Activated naive CD4-positive, alpha-beta T cell treated with anti-CD3 and anti-CD28 coated beads, Interleukin-2, amount 50 U/mL, for 24 hours (primary cell): Measurements from ENCODE around the gene PIK3R6.

ENCODE experiments used
- H3K27ac Mint-ChIP-seq: one replicate; pipeline ENCODE4 v1.8.0; 2021; ENCODE audit warnings: mild to moderate bottlenecking, mixed read lengths
- H3K27me3 Mint-ChIP-seq: one replicate; pipeline ENCODE4 v1.8.0; 2021; ENCODE audit warnings: mixed read lengths
- H3K36me3 Mint-ChIP-seq: one replicate; pipeline ENCODE4 v1.8.0; 2021; ENCODE audit warnings: mixed read lengths
- H3K4me1 Mint-ChIP-seq: one replicate; pipeline ENCODE4 v1.8.0; 2021; ENCODE audit warnings: mixed read lengths
- H3K4me3 Mint-ChIP-seq: one replicate; pipeline ENCODE4 v1.8.0; 2021; ENCODE audit warnings: mild to moderate bottlenecking, mixed read lengths
- H3K9me3 Mint-ChIP-seq: one replicate; pipeline ENCODE4 v1.8.0; 2021; ENCODE audit warnings: mixed read lengths

PIK3R6 gene

DNA sequence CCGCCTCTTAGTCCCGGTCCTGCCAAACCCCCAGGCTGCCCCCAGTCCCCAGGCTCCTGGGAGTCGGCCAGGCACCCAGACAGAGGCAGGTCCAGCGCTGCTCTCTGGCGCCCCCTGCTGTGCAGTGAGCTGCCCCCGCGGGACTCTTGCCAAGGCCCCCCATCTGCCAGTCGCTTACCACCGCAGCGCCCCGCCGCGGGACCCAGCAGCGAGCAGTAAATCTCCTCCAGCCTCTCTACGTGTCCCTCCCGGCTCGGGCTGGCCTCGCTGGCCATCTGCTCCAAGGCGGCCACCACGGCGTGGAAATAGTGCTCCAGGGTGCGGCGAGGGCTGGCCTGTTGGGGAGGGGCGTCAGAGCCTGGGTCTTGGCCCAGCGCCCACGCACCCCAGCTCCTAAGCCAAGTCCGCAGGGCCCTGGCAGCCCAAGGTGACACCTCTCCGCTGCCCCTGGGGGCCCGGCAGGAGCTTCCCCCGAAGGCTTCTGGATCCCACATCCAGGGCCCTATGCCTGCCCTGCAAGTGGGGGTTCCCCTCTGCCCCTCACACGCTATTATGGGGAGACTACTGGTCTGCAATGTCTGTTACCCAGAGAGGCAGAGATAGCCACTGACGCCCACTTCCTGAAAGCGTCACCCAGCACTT, 34.6 kb downstream of the PIK3R6 start:
- Mint-ChIP-seq H3K4me3 (no peak overlapping the region), H3K4me1 (no peaks in the 10 kb centered on the region), H3K36me3 (no peaks in the 10 kb centered on the region), H3K27ac (no peak overlapping the region), H3K27me3 (no peaks in the 10 kb centered on the region), H3K9me3 (no peaks in the 10 kb centered on the region)

DNA sequence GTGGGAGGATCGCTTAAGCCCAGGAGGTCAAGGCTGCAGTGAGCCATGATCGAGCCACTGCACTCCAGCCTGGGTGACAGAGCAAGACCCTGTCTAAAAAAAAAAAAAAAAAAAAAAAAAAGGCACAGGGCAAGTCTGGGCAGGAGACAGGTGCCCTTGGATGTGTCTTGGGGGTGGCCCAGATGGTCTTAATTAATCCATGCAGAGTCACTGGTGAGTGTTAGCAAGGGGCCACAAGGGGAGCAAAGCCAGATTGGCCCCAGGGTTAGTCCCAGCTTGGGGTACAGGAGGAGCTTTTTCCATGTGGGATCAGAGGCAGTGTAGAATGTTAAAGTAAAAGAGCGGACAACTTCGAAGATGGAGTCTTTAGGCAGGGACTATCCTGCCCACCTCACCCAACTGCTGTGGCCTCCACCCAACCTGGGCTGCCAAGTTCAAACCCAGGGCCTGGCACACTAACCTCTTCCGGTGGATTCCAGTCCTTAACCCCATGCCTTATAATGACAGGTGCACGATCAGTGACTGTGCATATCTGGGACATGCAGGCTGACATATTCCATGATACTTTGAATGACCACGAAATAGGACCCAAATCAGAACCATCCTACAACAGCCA, 36.1 kb downstream of the PIK3R6 start:
- Mint-ChIP-seq H3K27ac (peak overlapping the region; percentile 69), H3K9me3 (no peaks in the 10 kb centered on the region), H3K4me3 (no peak overlapping the region), H3K27me3 (no peaks in the 10 kb centered on the region), H3K4me1 (no peaks in the 10 kb centered on the region), H3K36me3 (no peaks in the 10 kb centered on the region)

DNA sequence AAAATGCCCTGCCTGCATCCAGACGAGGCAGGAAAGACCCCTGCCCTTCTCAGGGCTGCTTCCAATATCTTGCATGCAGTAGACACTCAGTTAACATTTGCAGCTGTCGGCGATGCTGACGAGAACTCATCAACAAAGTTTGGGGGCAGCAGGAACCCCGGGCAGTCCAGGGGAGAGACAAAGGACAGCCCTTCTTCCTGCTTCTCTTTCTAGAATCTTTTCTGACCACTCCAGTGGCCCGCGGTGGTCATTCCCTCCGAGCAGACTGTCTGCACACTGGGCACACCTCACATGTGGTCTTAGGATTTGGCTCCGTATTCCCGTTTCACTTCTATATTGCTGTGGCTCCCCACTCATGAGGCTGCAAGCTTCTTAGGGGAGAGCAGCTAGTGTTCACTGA, 37.3 kb downstream of the PIK3R6 start:
- Mint-ChIP-seq H3K4me1 (no peaks in the 10 kb centered on the region), H3K9me3 (no peaks in the 10 kb centered on the region), H3K4me3 (no peak overlapping the region), H3K27me3 (no peaks in the 10 kb centered on the region), H3K36me3 (no peaks in the 10 kb centered on the region), H3K27ac (no peak overlapping the region)

DNA sequence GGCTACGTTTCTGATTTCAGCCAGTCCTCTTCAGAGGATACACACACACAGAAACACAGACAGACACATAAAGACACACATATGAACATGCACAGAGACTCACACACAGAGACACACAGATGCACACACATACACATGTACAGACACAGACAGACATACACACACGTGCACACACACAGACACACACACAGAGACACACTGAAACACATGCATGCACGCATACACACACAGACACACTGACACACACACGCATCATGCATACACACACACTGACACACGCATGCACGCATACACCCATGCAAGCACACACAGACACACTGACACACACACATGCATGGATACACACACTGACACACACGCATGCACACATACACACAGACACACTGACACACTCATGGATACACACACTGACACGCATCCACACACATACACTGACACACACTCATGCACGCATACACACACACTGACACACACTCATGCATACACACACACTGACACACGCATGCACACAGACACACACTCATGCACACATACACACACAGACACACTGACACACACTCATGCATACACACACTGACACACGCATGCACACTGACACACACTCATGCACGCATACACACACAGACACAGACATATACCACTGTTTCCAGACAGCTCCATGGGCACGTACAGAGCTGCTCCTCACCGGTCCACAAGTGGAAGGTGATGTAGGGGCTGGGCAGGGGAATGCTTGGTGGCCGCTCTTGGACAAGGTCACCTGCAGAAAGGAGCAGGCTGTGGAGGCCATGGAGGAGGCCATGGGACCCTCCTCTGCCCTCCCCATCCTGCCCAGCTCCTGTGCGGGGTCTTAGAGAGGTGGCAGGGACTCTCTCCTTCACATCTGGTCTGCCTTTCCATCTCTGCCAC, 38.2 kb downstream of the PIK3R6 start:
- no peaks in the 10 kb centered on the region for H3K27me3 Mint-ChIP-seq
- no peaks in the 10 kb centered on the region for H3K9me3 Mint-ChIP-seq
- H3K27ac Mint-ChIP-seq = no peak overlapping the region
- no peaks in the 10 kb centered on the region for H3K36me3 Mint-ChIP-seq
- no peaks in the 10 kb centered on the region for H3K4me1 Mint-ChIP-seq
- no peak overlapping the region for H3K4me3 Mint-ChIP-seq

DNA sequence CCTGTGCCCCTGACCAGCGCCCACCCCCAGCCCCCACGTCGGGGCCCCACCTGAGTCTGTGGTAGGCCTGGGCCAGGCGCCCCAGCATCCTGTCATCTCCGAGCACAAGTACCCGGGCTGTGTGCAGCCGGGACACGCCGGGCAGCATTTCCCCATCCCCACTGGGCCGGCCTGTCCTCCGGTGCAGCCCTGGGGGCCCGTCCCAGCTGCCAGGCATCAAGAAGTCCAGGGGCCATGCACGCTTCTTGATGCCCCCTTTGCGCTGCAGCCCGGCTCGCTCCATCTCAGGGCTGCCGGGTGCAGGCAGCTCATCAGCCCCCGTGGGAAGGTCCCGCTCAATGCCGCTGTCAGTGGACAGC, 39.0 kb downstream of the PIK3R6 start:
- no peaks in the 10 kb centered on the region for H3K4me1 Mint-ChIP-seq

DNA sequence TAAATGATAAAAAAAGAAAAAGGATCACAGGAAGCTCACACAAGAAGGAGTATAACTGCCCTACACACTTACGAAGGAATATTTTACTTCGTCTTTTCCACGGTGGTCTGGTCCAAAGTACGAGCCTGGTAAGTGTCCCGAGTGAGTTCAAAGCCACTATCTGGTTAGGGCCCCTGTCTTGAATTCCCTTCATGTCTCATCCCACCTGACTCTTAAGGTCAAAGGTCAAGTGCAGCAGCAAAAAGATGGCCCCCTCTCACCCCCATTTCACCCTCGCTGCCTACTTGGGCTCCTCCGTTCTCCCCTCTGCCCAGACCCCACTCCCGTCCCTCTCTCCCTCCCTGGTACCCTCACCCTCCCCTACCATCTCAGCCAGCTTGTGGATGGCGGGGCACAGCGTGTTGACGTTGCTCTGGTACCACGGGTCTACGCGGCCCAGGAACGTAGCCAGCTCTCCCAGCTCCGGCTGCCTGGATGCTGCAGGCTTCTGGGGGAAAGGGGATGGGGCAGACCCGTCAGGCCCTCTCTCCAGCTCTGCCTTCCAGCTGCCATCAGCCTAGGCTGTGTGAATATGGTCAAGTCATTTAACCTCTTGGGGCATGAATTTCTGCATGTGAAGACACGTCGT, 40.6 kb downstream of the PIK3R6 start:
- Mint-ChIP-seq H3K4me1 (no peaks in the 10 kb centered on the region), H3K36me3 (no peaks in the 10 kb centered on the region), H3K9me3 (no peaks in the 10 kb centered on the region), H3K27me3 (no peaks in the 10 kb centered on the region), H3K27ac (no peak overlapping the region), H3K4me3 (no peak overlapping the region)

More for the DNA sequence above, 39.0 kb downstream of the PIK3R6 start:
- no peak overlapping the region for H3K4me3 Mint-ChIP-seq
- no peaks in the 10 kb centered on the region for H3K27me3 Mint-ChIP-seq
- no peaks in the 10 kb centered on the region for H3K36me3 Mint-ChIP-seq
- H3K27ac Mint-ChIP-seq = no peak overlapping the region
- no peaks in the 10 kb centered on the region for H3K9me3 Mint-ChIP-seq

DNA sequence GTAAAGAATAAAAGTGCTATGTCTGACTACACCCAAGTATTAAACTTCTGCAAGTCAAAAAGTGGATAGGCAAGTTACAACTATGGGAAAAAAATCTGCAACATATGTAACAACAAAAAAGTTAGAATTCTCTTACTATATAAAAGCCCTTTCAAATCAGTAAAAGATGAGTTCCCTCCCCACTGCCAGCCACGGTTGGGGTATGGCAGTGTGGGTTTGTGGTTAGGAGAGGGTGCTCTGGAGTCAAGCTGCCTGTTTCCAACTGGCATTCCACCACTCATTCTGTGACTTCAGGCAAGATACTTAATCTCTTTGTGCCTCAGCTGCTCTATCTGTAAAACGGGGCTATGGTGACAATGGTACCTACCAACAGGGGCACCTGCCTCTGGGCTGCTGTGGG, 41.7 kb downstream of the PIK3R6 start:
- no peaks in the 10 kb centered on the region for H3K4me1 Mint-ChIP-seq
- H3K4me3 Mint-ChIP-seq = no peak overlapping the region
- no peak overlapping the region for H3K27ac Mint-ChIP-seq

DNA sequence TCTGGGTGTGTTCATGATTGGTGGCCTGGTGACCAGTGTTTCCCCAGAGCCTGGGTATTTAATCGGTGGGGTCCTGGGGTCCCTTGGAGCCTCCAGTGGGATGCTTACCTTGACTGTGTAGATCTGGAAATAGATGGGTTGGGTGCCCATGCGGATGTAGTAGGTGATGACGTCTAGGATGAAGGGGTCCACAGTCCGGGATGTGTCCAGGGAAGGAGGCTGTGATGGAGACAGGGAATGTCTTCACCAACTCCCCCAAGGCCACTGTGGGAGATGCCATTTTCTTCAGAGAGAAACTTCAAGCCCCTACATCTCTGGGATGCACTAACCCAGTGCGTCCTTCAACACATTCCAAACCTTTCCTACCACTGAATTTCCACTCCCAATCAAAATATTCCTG, 44.2 kb downstream of the PIK3R6 start:
- Mint-ChIP-seq H3K4me1 (no peaks in the 10 kb centered on the region), H3K9me3 (no peaks in the 10 kb centered on the region), H3K4me3 (no peak overlapping the region), H3K27ac (no peak overlapping the region), H3K36me3 (no peaks in the 10 kb centered on the region), H3K27me3 (no peaks in the 10 kb centered on the region)

More for the DNA sequence above, 41.7 kb downstream of the PIK3R6 start:
- Mint-ChIP-seq H3K27me3 (no peaks in the 10 kb centered on the region), H3K36me3 (no peaks in the 10 kb centered on the region), H3K9me3 (no peaks in the 10 kb centered on the region)

DNA sequence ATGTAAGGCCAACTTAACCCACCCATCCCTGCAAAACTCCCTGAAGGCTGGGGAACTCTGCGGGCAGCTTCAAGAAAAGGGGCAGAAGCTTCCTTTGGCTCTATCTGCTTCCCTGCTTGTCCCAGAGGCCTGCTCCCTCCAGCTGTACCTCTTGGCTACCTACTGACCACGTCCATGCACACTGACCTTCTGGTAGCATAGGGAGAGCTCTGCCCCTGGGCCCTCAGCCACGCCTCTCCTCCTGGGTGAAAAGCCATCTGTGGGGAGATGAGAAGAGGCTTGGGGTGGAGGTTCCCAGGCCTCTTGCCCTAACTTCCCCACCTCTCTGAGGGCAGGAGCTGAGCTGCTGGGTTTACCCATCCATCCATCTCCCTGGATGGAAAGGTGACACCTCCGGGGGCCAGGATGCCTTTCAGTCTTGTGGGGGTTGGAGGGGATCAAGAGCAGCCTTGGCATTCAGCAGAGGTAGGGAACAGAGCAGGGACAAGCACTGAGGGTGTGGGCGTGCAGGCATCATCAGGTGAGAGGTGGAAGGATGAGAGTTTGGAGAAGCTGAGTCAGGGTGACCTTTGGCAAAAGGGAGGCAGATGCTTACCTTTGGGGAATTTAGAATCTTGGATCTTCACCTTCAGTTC, 45.0 kb downstream of the PIK3R6 start:
- Mint-ChIP-seq H3K9me3 (no peaks in the 10 kb centered on the region), H3K4me1 (no peaks in the 10 kb centered on the region), H3K27me3 (no peaks in the 10 kb centered on the region), H3K36me3 (no peaks in the 10 kb centered on the region), H3K4me3 (no peak overlapping the region), H3K27ac (no peak overlapping the region)

DNA sequence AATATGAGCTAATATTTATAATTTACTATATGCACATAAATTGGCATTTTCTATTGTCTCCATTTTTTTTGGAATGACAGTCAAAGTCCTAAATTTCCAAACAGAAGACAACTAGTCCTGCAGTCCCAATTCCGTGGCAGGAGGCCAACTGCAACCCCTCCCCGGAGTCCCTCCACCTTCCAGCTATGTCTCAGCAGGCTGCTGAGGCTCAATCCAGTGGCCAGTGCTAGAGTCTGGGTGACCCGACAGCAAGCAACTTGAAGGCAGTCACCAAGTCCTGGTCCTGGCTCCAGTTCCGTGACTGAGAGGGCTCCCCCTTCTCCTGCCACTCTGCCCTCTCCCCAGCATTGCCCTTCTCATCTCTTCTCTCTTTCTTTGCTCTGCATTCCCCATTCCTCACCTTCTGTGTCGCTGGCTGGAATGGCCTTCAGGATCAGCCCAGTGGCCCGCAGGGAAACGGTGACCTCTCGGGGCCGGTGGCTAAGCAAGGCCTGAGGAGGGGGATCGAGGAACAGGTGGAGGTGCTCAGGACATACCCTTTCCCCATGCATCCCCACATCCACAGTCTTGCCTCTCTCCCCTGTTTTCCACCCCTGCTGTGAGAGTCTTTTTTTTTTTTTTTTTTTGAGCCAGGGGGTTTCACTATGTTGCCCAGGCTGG, 45.9 kb downstream of the PIK3R6 start:
- no peak overlapping the region for H3K4me3 Mint-ChIP-seq
- H3K27ac Mint-ChIP-seq = no peak overlapping the region
- no peaks in the 10 kb centered on the region for H3K27me3 Mint-ChIP-seq
- H3K4me1 Mint-ChIP-seq = no peaks in the 10 kb centered on the region
- H3K9me3 Mint-ChIP-seq = no peaks in the 10 kb centered on the region
- no peaks in the 10 kb centered on the region for H3K36me3 Mint-ChIP-seq

DNA sequence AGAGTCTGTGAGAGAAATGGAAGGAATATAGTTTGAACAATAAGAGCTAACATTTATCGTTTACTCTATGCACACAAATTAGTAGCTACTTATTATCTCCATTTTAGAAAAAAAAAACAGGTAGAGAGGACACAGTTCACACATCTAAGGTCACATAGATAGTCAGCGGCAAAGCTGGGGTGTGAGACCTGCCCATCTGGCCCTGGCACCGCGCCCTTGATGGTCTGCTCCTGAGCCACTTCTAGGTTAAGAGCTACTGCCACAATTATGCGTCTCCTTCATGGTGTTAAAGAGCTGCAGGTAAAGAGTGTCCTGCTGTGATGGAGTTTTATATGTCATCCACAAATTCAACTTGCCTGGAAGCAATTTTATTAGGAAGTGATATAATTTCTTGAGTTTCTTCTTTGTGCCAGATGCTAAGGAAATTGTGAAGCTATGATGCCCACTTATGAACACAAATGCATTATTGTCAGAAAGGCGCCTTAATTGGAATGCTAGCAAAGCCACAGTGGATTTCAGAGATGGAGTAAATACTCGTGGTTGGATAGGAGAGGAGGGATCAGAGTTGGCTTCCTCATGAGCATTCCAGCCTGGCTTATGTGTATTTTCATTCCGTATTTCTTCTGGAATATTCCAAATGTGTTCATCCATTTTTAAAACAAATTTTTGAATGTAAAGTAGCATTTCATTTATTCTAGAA, 47.0 kb downstream of the PIK3R6 start:
- H3K27ac Mint-ChIP-seq = no peak overlapping the region

DNA sequence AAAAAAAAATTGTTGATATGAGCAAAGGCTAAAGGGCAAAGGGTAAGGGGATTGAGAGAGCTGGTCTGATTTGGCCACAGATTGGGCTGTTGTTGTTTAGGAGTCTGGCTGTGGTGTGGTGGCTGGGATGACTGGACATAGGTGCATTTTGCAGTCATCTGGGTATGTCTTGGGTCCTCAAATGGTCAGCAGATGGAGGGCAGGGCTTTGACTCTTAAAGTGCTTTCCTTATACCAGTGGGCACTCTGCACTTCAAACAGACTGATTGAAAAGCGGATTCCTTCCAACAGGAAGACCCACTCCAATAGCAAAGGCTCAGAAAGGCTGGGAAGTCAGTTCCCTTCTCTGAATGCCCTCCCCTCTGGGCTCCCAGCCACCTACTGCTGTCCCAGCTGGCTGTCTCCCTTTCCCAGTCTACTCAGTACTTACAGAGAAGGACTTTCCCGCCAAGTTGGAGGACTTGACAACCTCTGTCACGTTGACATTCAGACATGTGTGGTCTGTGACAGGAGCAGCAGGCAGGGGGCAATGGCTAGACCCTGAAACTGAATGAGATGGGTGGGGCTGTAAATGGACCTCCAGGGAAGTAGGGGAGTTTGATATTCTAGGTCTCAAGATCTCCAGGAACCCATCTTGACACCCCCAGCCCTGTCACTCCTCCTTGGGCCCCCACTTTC, 48.7 kb downstream of the PIK3R6 start:
- Mint-ChIP-seq H3K4me1 (no peaks in the 10 kb centered on the region), H3K27ac (no peak overlapping the region), H3K27me3 (no peaks in the 10 kb centered on the region), H3K36me3 (no peaks in the 10 kb centered on the region), H3K4me3 (no peak overlapping the region), H3K9me3 (no peaks in the 10 kb centered on the region)

More for the DNA sequence above, 47.0 kb downstream of the PIK3R6 start:
- no peaks in the 10 kb centered on the region for H3K27me3 Mint-ChIP-seq
- no peaks in the 10 kb centered on the region for H3K36me3 Mint-ChIP-seq
- no peaks in the 10 kb centered on the region for H3K9me3 Mint-ChIP-seq
- H3K4me3 Mint-ChIP-seq = no peak overlapping the region
- H3K4me1 Mint-ChIP-seq = no peaks in the 10 kb centered on the region

DNA sequence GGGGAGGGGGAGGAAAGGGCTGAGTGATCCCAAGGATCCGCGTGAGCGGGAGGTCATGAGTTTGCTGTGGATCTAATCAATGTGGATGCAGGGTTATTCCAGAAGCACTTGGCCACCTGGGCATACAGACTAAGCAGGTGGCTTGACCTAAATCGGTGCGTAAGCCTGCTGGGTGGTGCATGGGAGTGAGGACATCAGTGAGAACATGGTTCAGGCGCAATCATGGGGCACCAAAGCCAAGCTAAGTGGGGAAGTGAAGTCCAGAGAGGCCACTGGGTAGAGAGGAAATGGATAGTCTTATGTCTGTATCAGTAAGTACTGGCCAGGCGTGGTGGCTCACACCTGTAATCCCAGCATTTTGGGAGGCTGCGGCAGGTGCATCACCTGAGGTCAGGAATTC, 49.4 kb downstream of the PIK3R6 start:
- peaks cover 1% of the 10 kb centered on the region for H3K27me3 Mint-ChIP-seq
- H3K27ac Mint-ChIP-seq = no peak overlapping the region
- no peaks in the 10 kb centered on the region for H3K9me3 Mint-ChIP-seq
- H3K4me1 Mint-ChIP-seq = no peaks in the 10 kb centered on the region
- peaks cover 2% of the 10 kb centered on the region for H3K36me3 Mint-ChIP-seq
- H3K4me3 Mint-ChIP-seq = no peak overlapping the region

DNA sequence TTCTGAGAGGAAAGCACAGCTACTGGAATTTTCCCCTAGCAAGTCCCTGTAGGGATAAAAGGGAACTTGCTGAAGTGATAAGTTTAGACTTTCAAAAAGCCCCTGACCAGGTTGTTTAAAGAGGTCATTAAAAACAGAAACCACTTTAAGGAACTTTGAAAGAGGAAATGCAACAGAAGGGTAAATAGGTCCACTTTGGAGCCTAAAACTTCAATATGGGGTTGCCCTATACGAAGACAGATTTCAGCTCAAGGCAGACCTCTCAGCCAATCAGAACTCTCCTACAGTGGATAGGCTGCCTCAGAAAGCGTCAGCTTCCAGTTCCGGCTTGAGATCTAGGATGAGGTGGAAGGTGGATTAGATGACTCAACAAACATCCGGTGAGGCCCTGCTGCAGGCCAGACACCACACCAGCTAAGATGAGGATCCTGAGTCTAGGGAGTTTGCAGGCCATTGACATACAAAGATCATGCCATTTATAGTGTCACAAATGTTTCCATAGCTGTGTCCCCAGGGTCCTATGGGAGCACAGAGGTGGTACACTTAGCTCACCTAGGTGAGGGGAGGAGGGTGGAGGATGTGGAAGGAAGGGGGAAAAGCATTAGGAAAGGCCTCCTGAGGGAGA, 60.4 kb downstream of the PIK3R6 start:
- H3K36me3 Mint-ChIP-seq = peaks cover 8% of the 10 kb centered on the region
- peaks cover 12% of the 10 kb centered on the region for H3K9me3 Mint-ChIP-seq
- H3K27ac Mint-ChIP-seq = no peak overlapping the region
- no peaks in the 10 kb centered on the region for H3K4me1 Mint-ChIP-seq
- H3K27me3 Mint-ChIP-seq = no peaks in the 10 kb centered on the region
- no peak overlapping the region for H3K4me3 Mint-ChIP-seq
